Measurements from ENCODE around the gene ASIC4. TPM values are rescaled to one million over a fixed set of nuclear protein-coding genes. Genes with fewer than 3 reads are reported as not detected.

The ASIC4 gene
- total and polyA plus RNA-seq, 2 of the 8 experiments (the other 6 are each of a cell fraction or from before 2014, with no cell fraction given), result 0.12 to 0.22 TPM

DNA sequence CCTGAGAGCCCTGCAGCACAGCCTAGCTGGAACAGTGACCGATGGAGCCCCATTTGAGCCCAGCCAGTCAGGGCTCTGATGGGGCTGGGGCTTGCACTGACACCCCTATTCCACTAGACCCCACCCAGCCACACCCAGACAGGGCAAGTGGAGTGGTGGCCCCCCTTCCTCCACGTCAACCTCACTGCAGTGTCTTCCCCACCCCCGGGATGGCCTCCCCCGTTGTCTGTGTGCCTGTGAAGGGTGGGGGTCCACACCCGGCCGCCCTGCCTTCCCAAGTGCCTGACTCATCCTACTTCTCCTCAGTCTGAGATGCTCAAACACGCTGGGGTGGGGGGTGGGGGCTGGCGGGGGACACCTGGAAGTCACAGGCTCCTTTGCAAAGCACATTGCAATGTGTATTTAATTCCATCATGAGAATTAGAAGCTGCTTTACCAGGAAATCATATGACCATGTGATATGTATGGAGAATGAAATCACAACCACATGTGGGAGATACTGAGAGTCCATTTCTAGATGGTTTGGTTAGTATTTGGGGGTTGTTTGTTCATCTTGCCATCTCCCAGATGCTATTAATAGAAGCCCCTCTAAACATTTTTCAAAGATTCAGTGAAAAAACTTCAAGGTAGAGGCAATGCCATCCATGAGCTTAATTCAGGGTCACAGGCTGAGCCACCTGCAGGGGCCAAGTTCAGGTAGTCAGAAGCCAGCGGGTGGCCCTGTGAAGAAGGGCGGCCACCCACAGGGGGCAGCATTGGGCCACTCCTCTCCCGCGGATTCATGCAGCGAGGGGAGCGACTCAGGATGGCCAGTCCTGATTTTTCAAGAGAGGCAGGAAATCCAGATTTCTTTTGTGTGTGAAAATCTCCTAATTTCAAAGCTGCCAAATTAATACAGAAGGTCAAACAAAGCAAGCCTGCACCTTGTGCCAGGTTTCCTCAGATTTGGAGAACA, 38.3 kb upstream of the ASIC4 start (continued):
- TF ChIP-seq FOSL1 (IDR thresholded peaks at IDR 0.05; ENCODE audit: insufficient read depth, low read depth, low read length), result no peak
- TF ChIP-seq RXRA (IDR thresholded peaks at IDR 0.05; ENCODE audit: insufficient read depth, low read depth, low read length), result 0 out of 2 replicates have a peak, but pooled peaks have one; percentile 48
- peak; percentile 42; the same call in 1 of the 2 replicates for TF ChIP-seq PHF8 (conservative IDR thresholded peaks at IDR 0.05; ENCODE audit: low read depth, low read length)
- 0 out of 2 replicates have a peak, but pooled peaks have one; percentile 20 for TF ChIP-seq JUN (IDR thresholded peaks at IDR 0.05; ENCODE audit: low read depth, low read length)
- TF ChIP-seq SP4 (IDR thresholded peaks at IDR 0.05; ENCODE audit: low read length), result no peak
- TF ChIP-seq, protein P1, sequence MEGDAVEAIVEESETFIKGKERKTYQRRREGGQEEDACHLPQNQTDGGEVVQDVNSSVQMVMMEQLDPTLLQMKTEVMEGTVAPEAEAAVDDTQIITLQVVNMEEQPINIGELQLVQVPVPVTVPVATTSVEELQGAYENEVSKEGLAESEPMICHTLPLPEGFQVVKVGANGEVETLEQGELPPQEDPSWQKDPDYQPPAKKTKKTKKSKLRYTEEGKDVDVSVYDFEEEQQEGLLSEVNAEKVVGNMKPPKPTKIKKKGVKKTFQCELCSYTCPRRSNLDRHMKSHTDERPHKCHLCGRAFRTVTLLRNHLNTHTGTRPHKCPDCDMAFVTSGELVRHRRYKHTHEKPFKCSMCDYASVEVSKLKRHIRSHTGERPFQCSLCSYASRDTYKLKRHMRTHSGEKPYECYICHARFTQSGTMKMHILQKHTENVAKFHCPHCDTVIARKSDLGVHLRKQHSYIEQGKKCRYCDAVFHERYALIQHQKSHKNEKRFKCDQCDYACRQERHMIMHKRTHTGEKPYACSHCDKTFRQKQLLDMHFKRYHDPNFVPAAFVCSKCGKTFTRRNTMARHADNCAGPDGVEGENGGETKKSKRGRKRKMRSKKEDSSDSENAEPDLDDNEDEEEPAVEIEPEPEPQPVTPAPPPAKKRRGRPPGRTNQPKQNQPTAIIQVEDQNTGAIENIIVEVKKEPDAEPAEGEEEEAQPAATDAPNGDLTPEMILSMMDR (IDR thresholded peaks at IDR 0.05; ENCODE audit: control extremely low read depth in 1 of 3, insufficient read depth in 1 of 3, low read depth in 1 of 3, low read length in 3 of 3), result peak in 2 of 3 experiments; percentile 87 to 93; a peak in 3 of 4 replicates
- peak; percentile 75 to 82 for TF ChIP-seq RAD21 (IDR thresholded peaks at IDR 0.05 in 1 of 2, conservative IDR thresholded peaks at IDR 0.05 in 1 of 2; ENCODE audit: low read depth in 2 of 2, low read length in 2 of 2)
- no peak for TF ChIP-seq KDM5A (IDR thresholded peaks at IDR 0.05; ENCODE audit: low read length)
- TF ChIP-seq HDAC6 (IDR thresholded peaks at IDR 0.05; ENCODE audit: low read depth, low read length), result no peak
- no peak; a peak in 1 of 3 replicates for TF ChIP-seq POLR2A (IDR thresholded peaks at IDR 0.05; ENCODE audit: control extremely low read depth in 1 of 2, low read depth in 2 of 2, low read length in 2 of 2)
- no peak for TF ChIP-seq RBBP5 (IDR thresholded peaks at IDR 0.05; ENCODE audit: borderline replicate concordance, low read depth, low read length)
- peak in 1 of 2 experiments; percentile 72; a peak in 2 of 4 replicates for TF ChIP-seq SIN3A (conservative IDR thresholded peaks at IDR 0.05 in 1 of 2, IDR thresholded peaks at IDR 0.05 in 1 of 2; ENCODE audit: low read depth in 1 of 2, low read length in 2 of 2)
- TF ChIP-seq RNF2 (IDR thresholded peaks at IDR 0.05; ENCODE audit: borderline replicate concordance, low read depth, low read length, missing control alignments, poor library complexity, severe bottlenecking), result no peak
- TF ChIP-seq EGR1 (IDR thresholded peaks at IDR 0.05; ENCODE audit: borderline replicate concordance, low read depth, low read length), result 0 out of 2 replicates have a peak, but pooled peaks have one; percentile 7
- TF ChIP-seq POU5F1 (IDR thresholded peaks at IDR 0.05; ENCODE audit: low read depth, low read length), result no peak
- peak; percentile 65 for TF ChIP-seq NANOG (IDR thresholded peaks at IDR 0.05; ENCODE audit: insufficient read depth, low read depth, low read length, poor library complexity, severe bottlenecking)
- no peak for TF ChIP-seq SRF (IDR thresholded peaks at IDR 0.05; ENCODE audit: low read depth, low read length)
